SKM-1 treated with dmso at 0.1 percent for 144 hours (cell line): ENCODE measurements around the gene SLX9.
"Not testable (repeated sequence)": the region's sequence is repeated elsewhere in the genome, so short reads cannot be mapped to it uniquely, and the experiment has no call there.

ENCODE experiments used
- DNase-seq: peaks from one replicate; lab custom pipeline; 2025; ENCODE audit not compliant: unreplicated experiment; lab: John Stamatoyannopoulos, UW

Gene SLX9

DNA sequence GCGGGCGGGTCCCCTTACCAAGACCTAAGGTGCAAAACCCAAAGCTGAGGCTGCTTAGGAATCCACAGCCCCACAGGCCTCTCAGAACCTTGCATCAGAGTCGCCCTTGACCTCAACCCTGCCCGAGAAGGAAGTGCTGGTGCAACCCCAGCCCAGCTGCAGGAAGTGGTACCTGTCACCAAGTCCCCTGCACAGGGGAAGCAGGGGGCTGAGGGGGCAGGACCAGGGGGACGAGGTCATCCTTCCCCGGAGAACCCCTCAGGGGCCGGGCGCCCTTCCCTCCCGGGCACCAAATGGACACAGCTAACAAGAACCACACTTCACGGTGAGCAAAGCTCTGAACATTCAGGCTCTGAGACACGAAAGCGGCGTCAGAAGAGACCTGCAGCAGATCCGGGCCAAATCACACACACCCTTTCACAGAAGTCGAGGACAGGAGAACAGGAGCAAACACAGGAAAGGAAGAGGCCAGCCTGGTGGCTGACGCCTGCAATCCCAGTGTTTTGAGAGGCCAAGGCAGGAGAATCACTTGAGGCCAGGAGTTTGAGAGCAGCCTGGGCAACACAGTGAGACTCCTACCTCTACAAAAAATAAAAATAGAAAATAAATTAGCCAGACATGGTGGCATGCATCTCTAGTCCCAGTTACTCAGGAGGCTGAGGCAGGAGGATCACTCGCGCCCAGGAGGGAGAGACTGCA lies 25.5 kb upstream of the SLX9 start:
- peak; percentile 86 for DNase-seq

DNA sequence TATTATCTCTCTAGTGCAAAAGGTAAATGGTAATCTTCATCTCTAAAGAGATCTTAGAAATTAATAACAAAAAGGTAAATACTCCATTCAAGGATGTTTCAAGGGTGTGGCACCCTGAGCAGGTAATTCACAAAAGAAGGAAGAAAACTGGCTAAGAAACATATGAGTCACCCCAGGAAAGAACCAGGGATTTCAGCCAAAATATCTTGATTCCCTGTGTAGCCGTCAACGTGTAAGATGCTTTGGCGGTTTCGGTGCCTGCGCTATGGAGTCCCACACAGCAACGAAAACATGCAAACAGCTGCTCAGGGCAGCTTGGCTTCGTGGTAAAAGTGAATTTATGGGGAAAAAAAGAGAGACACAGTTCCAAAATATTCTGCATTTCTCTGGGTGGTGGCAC lies 22.9 kb upstream of the SLX9 start:
- no peak for DNase-seq

DNA sequence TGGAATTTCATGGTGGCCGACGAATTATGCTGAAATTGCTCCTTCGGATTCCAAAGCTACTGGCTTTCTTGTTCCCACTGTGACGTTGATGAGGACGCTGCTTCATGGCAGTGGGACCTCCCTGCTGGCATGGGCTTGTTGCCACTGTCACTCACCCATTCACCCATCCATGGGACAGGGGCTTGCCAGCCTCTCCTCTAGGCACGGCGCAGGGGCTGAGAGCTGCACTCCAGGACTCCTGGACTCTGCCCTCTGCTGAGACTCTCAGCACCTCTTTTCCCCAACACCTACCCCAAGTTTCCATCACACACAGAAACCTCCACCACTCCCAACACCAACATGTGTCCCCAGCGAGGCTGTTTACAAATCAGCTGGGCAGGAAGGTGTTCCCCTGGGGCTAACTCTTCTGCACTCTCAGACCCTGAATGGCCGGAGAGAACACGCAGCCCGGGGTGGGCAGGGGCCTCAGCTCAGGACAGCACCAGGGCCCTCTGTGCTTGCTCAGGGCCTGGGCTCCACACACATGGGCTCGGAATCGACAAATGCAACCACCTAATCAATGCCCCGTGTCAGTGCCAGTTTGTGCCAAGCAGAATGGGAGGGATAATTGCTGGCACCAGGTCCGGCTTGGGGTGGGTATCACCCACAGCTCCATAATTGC lies 22.3 kb upstream of the SLX9 start:
- DNase-seq: no peak

DNA sequence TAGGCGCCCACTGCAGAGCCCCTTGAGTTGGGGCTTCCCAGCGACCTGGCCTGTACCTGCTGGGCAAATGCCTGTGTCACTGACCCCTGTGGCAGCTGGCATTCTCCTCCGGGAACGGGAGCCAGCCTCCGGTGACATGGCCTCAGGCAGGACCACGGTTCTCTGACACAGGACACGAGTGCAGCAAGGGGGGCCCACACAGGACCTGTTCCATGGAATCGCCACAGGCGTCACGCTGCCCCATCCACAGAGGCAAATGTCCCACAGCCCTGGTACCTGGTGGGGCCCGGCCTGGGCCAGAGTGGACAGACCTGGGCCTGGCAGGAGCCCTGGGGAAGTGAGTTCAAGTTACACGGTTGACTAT lies 21.7 kb upstream of the SLX9 start:
- DNase-seq: no peak

DNA sequence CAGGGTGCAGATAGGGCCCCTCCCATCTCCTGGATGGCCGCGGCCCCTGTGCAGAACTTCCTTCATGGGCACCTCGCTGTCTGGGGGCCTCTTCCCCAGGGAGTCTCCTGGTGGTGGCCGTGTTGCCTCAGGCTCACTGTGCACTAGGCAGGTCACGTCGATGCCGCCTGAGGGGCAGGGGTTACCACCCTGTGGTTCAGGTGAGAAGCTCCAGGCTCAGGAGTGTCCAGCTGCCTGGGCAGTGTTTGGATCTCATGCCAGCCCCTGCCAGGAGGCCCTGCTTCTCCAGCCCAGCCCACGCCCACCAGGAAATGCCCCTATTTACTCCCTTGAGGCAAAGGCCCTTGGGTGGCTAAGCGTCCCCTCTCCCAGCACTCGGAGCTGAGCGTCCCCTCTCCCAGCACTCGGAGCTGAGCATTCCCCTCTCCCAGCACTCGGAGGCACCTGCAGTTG lies 21.2 kb upstream of the SLX9 start:
- DNase-seq: no peak

DNA sequence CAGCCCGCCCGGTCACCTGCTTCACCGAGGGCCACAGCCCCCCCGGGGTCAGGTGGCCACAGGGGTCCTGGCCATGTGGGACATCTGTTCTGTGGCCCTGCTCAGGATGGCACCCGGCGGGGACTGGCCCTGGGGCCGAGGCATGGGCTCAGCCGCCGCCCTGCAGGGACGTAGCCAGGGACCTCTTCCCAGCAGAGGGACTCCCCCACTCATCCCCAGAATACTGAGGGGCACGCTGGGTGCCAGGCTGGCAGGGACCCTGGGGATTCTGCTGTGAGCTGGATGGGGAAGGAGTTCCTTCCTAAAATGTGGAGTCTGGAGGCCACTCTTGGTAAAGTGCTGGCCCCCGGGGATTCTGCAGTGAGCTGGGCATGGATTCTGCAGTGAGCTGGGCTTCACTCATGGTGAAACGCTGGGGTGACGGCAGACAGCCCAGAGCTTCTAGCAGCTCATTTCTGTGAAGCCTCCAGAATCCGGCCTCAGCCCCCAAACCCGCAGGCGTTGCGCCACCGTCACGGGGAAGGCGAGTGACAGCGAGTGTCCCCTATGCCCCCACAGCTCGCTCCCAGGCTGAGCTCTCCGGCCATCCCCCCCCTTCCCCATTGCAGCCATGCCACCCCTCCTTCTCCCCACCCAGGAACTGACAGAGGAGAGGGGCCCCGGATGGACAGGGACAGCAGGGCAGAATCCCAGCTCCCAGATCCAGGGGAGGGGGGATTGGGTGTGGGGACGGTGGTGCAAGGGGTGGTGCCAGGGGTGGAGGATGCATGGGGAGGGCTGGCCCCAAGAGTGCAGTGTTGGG lies 20.5 kb upstream of the SLX9 start:
- DNase-seq: peak; percentile 22

DNA sequence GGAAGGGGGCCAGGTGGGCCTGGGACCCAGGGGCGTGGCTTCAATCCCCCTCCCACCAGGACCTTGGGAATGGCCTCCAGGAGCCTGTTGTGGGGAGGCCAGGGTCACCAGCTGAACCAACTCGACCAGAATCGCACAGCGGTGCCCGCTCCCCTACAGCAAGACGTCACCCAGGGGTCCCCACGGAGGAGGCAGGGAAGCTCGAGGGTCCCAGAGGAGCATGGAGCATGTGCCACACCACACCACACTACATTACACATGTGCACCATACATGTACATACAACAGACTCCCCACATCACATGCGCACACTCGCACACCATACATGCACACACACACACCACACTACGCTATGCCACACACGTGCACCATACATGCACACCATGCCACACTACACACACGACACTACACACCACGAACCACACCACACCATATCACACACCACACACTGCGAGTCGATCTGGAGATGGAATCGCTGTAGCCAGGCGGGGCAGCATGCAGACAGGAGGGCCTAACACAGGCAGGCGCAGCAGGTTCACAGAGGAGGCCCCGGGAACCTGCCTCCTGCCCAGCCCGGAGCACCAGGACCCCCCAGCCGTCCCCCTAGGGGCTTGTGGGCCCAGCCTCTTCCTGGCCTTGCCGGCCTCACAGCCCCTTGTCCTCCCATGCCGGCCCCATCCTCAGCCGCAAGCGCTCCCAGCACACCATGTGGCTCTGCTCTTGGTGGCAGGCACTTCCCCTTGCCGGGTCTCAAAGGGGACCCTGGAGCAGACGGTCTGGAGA lies 19.7 kb upstream of the SLX9 start:
- DNase-seq: no peak

DNA sequence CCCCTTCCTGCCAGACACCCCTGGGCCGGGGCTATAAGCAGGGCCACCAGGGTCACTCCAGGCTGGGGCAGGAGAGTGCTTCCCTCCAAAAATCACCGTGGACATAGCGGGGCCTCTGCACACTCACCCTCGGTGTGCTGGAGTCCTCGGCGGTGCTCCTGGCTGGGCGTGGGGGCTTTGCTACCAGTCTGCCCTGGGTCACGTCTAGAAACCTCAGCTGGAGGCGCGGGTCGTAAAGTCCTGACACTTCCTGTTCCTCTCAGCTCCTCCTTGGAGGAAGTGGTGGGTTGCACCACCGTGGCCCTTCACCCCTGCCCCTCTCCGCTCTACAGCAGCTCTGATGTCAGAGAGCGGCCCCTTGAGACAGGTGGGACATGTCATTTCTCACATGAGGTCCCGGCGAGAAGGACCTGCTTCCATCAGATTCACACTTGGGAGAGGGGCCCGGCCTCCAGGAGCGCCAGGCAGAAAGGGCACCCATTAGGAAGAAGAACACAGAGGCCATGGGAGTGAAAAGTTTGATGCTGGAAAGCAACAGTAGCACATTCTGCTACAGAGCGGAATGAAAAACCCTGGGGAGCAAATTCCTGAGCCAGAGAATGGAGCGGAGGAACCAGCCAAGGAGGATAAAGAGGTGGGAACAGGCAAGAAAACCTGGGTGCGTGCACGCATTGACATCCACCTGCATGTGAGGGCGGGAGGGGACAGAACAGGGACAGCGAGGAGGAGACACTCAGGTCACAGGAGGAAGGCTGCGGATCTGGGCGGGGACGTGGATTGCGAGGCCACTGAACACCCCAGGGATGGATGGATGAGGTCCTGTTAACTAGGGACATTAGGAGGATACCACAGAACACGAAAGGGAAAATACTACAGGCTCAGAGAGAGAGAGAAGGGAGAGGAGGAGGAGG lies 18.9 kb upstream of the SLX9 start, which contains the start of gene ITGB2:
Gene ITGB2 (minus strand): TSS at position 206 of the 911 bp plus-strand sequence. CDS start 10,117 bp downstream, outside the sequence.
- DNase-seq: peak; percentile 96

DNA sequence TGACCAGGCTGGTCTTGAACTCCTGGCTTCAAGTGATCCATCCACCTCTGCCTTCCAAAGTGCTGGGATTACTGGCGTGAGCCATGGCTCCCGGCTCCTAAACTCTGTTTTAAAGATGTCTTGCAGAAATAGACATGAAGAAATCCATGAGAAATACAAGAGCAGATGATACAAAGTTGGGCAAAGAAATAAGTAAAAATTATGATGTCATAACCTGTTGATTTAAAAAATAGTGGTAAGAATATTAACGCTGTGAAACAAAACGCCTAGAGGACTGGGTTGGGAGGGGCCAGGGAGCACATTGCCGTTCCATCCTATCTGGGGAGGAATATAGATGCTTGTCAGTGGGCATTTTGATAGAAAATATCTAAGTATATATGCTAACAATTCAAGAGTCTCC lies 17.9 kb upstream of the SLX9 start:
- DNase-seq: no peak

DNA sequence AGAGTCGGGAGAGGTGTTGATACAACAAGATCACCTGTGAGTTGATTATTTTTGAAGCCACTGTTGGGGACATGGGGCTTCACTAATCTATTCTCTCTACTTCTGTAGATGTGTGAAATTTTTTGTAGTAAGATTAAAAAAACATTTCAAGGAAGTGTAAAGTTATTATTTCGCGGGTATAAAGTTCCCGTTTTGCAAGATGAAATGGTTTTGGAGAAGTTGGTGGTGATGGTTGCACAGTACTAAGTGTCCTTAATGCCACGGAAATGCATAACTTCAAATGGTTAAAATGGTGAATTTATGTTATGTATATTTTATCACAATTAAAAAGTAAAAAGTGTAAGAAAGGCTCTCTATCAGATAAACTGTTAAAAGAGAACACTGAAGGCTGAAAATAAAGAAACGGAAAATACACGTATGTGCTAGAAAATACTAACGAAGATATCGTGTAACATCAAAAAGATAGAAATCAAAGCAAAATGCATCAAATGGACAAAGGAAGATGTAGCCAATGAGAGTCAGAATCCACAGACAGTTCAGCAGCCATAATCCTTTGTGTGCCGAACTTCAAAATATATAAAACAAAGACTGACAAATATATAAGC lies 16.2 kb upstream of the SLX9 start:
- peak; percentile 22 for DNase-seq

DNA sequence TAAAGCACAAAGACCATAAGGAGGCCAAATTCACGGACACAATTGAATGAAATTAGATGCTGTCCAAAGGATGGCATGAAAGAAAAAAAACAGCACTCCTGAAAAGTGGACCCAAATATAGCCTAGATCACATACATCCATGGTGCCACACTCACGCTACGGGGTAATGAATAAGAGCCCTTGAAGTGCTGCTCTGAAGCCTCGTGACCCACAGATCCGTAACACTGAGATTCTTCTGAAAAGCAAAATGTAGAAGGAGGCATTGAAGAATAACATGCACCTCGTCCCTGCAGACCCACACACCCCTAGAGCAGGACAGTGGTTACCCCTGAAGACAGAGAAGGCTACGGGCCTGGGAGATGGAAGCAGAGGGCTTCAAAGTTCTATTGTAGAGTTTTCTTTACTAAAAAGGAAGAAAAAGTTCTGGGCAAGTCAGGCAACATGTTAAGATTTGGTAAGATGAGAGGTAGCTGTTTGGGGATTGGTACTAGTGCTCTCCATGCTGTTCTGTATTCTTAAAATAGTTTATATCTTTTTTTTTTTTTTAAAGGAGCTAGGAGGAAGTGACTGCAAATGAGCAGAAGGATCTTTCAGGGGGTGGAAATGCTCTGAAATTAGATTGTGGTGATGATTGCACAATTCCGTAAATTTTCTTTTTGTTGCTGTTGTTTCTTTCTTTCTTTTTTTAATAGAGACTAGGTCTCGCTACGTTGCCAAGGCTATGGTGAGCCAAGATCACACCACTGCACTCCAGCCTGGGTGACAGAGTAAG lies 15.0 kb upstream of the SLX9 start:
- DNase-seq: peak; percentile 83

DNA sequence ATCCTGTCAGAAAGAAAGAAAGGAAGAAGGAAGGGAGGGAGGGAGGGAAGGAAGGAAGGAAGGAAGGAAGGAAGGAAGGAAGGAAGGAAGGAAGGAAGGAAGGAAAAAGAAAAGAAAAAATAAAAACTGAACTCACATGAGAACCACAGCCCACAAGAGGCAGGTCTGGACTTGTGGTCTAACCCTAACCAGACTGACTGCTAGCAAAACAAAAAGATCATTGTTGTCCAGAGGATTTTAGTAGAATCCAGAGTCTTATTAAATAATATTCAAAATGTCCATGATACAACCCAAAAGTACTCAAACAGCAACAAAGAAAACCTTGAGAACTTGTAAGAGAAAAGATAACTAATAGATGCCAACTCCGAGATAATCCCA lies 14.5 kb upstream of the SLX9 start:
- peak; percentile 62 for DNase-seq

DNA sequence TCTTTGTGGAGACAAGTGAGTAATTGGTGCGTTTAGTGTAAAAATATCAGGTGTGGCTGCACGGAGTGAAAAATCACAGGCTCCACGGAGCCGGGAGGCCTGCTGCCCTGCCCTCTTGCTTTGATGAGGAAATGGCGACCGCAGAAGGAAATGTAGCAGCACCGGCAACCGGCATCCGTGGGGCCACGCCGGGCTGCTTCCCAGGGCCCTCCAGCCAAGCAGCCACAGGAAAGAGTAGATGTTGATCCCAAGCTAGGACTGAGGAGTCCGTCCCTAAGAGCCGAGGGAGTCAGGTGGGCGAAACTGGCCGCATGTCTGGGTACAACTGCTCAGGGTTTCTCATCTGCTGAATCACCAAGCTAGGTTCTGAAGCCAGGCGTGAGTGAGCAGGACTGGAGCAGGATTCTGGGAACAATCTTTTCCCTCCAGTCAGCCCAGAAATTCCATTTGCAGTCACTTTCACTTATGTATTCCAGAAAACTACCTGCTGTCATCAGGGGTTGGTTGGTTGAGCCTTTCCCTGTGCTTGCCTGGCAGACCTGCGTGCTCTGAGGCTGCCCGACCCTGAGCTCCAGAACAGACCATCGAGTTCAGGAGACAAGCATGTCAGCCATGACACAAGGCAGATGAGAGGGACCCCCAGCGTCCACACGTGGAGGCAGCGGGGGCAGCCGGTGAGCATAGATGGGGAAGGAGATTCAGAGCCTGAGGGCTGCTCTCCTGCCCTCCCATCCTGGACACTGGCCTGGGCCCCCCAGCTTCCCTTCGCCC lies 13.3 kb upstream of the SLX9 start:
- DNase-seq: no peak

DNA sequence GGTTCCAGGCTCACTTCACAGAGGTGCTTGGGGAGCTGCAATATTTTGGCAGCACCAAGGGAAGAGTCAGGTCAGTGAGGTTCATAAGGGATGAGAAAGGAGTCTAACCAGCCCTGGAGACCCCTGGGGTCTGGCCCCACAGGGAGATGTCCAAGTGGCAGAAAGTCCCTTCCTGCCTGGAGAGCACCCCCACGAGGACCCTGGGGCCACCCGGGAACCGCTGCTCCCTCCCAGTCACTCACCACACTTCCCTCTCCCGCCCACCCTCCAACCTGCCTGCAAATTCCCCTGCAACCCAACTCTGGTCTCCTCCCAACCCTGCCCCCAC lies 12.6 kb upstream of the SLX9 start:
- no peak for DNase-seq

DNA sequence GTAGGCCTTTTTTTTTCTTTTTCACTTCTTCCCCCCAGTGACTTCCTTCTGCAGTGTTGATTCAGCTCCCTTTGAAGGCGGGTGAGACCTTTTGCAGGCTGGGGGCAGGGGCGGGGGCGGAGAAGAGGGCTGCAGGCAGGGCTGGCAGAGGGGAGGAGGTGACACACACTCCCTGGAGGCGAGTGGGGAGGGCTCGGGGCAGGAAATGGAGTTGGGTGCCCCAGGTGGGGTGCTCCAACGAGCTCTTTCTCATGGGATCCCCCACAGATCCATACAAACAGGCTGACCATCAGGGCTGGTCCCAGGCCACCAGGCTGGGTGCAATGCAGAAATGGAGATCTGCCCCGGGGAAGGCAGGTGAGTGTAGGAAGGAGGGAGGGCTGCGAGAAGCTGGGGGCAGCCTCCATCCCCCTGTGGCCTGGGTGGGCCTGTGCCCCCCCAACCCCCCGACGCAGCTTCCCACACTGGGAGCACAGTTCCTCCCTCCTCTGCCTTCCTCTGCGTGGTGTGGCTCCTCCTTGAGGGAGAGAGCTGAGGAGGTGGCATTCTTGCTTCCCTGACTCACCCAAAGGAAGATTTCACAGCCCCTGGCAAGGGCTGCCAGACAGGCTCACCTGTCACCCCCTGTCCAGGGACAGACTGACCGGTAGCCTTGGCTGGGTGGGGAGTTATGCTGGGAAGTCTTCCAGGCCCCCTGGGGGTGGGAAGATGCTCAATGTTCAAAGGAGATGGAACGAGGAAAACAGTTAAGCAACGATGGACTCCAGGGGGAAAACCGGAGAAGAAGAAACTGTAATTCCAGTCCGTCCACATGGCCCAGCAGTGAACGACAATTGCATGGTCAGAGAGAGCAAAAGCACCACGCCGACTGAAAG lies 12.0 kb upstream of the SLX9 start:
- DNase-seq: peak; percentile 71

DNA sequence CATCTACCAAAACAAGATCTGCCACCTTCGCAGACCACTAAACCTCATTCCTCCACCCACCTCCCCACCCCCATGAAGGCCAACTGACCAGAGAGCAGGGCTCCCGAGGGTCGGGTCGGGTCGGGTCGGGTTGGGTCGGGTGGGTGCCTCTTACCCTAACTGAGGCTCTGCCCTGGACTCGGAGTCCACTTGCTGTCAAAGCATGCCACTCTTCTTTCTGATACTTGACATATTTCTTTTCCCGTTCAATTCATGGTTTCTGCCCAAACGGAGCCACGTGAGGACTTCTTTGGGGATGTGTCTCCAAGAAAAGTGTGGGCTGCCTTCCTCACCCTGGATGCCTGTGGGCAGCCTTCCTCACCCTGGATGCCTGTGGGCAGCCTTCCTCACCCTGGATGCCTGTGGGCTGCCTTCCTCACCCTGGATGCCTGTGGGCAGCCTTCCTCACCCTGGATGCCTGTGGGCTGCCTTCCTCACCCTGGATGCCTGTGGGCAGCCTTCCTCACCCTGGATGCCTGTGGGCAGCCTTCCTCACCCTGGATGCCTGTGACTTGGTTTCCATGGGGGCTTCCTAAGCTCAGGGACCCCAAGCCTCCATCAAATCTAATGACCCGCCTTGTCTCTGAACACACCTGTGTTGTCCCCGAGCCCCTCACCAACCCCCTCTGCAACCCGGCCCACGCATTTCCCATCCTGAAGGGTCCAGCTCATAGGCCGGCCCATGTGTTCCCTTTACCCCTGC lies 11.2 kb upstream of the SLX9 start:
- DNase-seq: not testable (repeated sequence)
